Panc1 (cell line): ENCODE data around the gene DAND5.

Source experiments
- POLR2AphosphoS5 ChIP-seq: IDR thresholded peaks from 2 replicates; pipeline ENCODE4 v1.6.1; 2012; ENCODE audit warnings: mild to moderate bottlenecking, low read depth, low read length, moderate library complexity
- TF ChIP-seq, protein P1 (sequence below): fragments of 450-650 bp; IDR thresholded peaks from 2 replicates; pipeline ENCODE4 v1.5.1; 2017; ENCODE audit warnings: mild to moderate bottlenecking
- TF ChIP-seq, protein P2 (sequence below), 2 experiments: IDR thresholded peaks; 2 replicates each; pipeline ENCODE4 v1.6.1; 2011 to 2012; ENCODE audit warnings: low read depth in 2 of 2, control low read depth in 1 of 2, low read length in 1 of 2, mild to moderate bottlenecking in 1 of 2, moderate library complexity in 1 of 2; ENCODE audit not compliant: insufficient read depth in 1 of 2

DNA sequence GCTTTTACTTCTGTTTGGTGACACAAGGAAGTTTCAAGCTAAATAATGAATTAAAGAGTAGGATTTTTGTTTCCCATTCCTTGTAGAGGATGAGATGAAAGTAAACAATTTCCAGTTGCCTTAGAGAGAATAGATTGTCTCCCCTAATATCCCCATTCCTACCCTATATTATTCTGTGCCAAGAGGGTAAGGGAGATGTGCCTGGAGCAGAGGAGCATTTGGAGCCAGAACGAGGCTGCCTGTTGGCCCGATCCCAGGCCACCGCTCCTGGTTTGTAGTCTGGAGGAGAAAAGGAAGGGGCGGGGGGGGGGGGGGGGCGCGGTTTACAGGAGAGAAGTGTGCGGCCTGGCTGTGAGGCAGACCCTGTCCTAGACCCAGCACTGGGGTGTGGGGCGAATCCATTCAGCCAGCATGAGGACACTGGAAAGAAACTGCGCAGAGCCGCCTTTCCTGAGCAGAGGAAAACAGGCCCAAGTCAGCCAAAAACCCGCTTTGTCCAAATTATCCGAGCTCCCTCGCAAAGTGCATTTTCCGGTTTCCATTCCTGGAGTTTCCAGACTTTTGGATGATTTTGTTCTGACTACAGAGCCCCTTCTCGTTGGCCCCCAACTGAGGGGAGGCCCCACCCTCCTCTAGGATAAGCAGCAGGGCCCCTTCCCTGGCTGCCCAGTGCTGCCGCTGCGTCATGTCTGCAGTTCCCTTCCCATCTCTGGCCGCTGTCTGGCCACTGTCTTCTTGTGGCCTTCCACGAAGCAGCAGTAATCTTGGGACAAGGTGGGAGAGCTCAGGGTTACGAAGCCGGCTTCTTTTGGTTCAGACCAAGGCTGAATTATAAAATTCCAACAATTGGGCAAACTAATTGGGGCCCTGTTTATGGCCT lies 48.9 kb downstream of the DAND5 start:
- TF ChIP-seq POLR2AphosphoS5: no peak
- TF ChIP-seq, protein P1, sequence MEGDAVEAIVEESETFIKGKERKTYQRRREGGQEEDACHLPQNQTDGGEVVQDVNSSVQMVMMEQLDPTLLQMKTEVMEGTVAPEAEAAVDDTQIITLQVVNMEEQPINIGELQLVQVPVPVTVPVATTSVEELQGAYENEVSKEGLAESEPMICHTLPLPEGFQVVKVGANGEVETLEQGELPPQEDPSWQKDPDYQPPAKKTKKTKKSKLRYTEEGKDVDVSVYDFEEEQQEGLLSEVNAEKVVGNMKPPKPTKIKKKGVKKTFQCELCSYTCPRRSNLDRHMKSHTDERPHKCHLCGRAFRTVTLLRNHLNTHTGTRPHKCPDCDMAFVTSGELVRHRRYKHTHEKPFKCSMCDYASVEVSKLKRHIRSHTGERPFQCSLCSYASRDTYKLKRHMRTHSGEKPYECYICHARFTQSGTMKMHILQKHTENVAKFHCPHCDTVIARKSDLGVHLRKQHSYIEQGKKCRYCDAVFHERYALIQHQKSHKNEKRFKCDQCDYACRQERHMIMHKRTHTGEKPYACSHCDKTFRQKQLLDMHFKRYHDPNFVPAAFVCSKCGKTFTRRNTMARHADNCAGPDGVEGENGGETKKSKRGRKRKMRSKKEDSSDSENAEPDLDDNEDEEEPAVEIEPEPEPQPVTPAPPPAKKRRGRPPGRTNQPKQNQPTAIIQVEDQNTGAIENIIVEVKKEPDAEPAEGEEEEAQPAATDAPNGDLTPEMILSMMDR: no peak
- TF ChIP-seq, protein P2, sequence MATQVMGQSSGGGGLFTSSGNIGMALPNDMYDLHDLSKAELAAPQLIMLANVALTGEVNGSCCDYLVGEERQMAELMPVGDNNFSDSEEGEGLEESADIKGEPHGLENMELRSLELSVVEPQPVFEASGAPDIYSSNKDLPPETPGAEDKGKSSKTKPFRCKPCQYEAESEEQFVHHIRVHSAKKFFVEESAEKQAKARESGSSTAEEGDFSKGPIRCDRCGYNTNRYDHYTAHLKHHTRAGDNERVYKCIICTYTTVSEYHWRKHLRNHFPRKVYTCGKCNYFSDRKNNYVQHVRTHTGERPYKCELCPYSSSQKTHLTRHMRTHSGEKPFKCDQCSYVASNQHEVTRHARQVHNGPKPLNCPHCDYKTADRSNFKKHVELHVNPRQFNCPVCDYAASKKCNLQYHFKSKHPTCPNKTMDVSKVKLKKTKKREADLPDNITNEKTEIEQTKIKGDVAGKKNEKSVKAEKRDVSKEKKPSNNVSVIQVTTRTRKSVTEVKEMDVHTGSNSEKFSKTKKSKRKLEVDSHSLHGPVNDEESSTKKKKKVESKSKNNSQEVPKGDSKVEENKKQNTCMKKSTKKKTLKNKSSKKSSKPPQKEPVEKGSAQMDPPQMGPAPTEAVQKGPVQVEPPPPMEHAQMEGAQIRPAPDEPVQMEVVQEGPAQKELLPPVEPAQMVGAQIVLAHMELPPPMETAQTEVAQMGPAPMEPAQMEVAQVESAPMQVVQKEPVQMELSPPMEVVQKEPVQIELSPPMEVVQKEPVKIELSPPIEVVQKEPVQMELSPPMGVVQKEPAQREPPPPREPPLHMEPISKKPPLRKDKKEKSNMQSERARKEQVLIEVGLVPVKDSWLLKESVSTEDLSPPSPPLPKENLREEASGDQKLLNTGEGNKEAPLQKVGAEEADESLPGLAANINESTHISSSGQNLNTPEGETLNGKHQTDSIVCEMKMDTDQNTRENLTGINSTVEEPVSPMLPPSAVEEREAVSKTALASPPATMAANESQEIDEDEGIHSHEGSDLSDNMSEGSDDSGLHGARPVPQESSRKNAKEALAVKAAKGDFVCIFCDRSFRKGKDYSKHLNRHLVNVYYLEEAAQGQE (IDR thresholded peaks at IDR 0.05; ENCODE audit: insufficient read depth in 1 of 2, low read depth in 2 of 2, low read length in 1 of 2): no peak
